Measurements from ENCODE around the gene GPX6. TPM values are rescaled to one million over a fixed set of nuclear protein-coding genes. Genes with fewer than 3 reads are reported as not detected.

The GPX6 gene
- total and polyA plus RNA-seq, 4 donors, result 1.1 TPM; not detected in 3

DNA sequence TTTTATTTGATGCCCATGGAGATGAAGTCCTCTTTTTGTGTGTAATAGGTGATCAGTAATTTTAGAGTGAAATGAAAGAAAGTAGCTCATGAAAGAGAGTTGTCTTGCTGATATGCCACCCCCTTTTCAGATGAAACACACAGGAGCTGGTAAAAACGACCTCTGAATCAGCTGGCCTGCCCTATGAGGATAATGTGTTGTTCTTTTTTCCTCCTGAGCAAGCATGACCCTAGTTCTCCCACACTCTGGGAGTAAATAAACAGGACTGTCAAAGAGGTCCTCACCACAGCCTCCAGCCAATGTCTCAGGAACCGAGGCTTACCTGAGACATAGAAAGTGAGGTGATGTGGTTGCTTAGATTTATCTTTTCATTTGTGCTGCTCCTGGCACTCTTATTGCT lies 39.5 kb upstream of the GPX6 start:
- Histone ChIP-seq H3K4me1 (ENCODE audit: control insufficient read depth in 5 of 5, insufficient read depth in 5 of 5, low read length in 5 of 5) (peaks cover 0 to 12% (median 0%) of the 10 kb centered on the region in 5 donors), H3K27ac (ENCODE audit: low read depth in 1 of 2, low read length in 1 of 2) (no peak overlapping the region), H3K9me3 (ENCODE audit: control insufficient read depth in 4 of 4, insufficient read depth in 3 of 4, low read length in 3 of 4) (no peaks in the 10 kb centered on the region), H3K9ac (ENCODE audit: insufficient read depth in 1 of 2, low read length in 2 of 2) (no peak overlapping the region), H3K4me3 (no peak overlapping the region), H3K36me3 (ENCODE audit: control insufficient read depth in 4 of 4, insufficient read depth in 4 of 4, low read length in 4 of 4) (no peaks in the 10 kb centered on the region), H3K27me3 (ENCODE audit: control insufficient read depth in 3 of 3, insufficient read depth in 3 of 3, low read length in 2 of 3) (peaks cover 0 to 4% (median 0%) of the 10 kb centered on the region in 3 donors)
- DNase-seq (no peak), ATAC-seq (ENCODE audit: insufficient read depth, low FRiP score) (no peak)
- TF ChIP-seq, protein P1, sequence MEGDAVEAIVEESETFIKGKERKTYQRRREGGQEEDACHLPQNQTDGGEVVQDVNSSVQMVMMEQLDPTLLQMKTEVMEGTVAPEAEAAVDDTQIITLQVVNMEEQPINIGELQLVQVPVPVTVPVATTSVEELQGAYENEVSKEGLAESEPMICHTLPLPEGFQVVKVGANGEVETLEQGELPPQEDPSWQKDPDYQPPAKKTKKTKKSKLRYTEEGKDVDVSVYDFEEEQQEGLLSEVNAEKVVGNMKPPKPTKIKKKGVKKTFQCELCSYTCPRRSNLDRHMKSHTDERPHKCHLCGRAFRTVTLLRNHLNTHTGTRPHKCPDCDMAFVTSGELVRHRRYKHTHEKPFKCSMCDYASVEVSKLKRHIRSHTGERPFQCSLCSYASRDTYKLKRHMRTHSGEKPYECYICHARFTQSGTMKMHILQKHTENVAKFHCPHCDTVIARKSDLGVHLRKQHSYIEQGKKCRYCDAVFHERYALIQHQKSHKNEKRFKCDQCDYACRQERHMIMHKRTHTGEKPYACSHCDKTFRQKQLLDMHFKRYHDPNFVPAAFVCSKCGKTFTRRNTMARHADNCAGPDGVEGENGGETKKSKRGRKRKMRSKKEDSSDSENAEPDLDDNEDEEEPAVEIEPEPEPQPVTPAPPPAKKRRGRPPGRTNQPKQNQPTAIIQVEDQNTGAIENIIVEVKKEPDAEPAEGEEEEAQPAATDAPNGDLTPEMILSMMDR (IDR thresholded peaks at IDR 0.05; ENCODE audit: control extremely low read depth, extremely low read depth), result no peak
- WGBS, 2 donors, result 57 to 73% methylated on average over 2 of the region's 2 CpGs

DNA sequence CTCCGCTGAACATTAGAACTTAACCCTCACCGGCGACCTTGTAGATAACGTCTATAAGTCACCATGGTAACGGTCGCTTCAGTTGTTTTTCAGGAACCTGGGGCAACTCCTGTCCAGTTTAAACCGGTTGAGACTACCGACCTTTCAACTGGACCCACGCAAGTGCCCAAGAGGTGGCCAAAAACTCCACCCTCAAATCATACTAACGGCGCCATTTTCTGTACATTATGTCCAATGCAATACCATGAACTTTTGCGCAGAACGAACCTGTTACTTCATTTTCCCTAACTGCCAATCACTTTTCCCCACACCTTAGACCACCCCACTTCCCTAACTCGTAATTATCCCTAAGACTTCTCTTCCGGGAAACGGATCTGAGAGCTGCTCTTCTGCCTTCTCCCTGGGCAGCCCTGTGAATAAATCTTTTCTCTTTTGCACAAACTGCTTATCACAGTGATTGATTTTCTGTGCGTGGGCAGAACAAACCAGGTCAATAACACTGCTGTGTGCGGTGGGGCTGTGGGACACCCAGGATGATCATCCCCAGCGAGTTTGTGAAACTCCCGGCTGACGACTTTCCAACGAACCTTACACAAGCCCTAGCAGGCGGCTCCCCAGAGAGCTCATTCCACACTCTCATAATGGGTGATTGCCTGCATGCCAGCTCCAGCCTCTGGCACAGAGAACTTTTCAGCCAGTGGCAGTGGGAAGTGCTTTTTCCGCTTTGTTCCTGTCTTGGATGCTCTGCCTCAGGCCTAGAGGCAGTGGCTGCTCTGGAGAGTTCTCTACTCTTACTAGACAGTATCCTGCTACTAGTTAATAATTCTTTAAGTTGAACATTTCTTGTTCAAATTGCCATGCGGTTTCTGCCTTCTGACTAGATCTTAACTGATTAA lies 38.6 kb upstream of the GPX6 start:
- H3K27me3 ChIP-seq (ENCODE audit: control insufficient read depth in 3 of 3, insufficient read depth in 3 of 3, low read length in 2 of 3), result peaks cover 0 to 4% (median 0%) of the 10 kb centered on the region in 3 donors
- no peaks in the 10 kb centered on the region for H3K36me3 ChIP-seq (ENCODE audit: control insufficient read depth in 4 of 4, insufficient read depth in 4 of 4, low read length in 4 of 4)
- ATAC-seq (ENCODE audit: insufficient read depth, low FRiP score) (no peak), DNase-seq (peak; percentile 37 to 65 (median 58))
- peaks cover 0 to 12% (median 0%) of the 10 kb centered on the region in 5 donors for H3K4me1 ChIP-seq (ENCODE audit: control insufficient read depth in 5 of 5, insufficient read depth in 5 of 5, low read length in 5 of 5)
- TF ChIP-seq, protein P1 (IDR thresholded peaks at IDR 0.05; ENCODE audit: control extremely low read depth, extremely low read depth), result no peak
- H3K4me3 ChIP-seq, result no peak overlapping the region
- peak overlapping the region in 1 of 2 donors; percentile 35 for H3K9ac ChIP-seq (ENCODE audit: insufficient read depth in 1 of 2, low read length in 2 of 2)
- no peak overlapping the region for H3K27ac ChIP-seq (ENCODE audit: low read depth in 1 of 2, low read length in 1 of 2)
- H3K9me3 ChIP-seq (ENCODE audit: control insufficient read depth in 4 of 4, insufficient read depth in 3 of 4, low read length in 3 of 4), result peaks cover 0 to 2% (median 0%) of the 10 kb centered on the region in 4 donors
- 24 to 30% methylated on average over 25 of the region's 25 CpGs for WGBS, 2 donors

GRCh38 chr6:28553384-28553985 lies 37.9 kb upstream of the GPX6 start:
- H3K9me3 ChIP-seq (ENCODE audit: control insufficient read depth in 4 of 4, insufficient read depth in 3 of 4, low read length in 3 of 4), result peaks cover 0 to 2% (median 0%) of the 10 kb centered on the region in 4 donors
- TF ChIP-seq, protein P1 (IDR thresholded peaks at IDR 0.05; ENCODE audit: control extremely low read depth, extremely low read depth), result no peak
- DNase-seq (no peak), ATAC-seq (ENCODE audit: insufficient read depth, low FRiP score) (no peak)
- 48 to 50% methylated on average over 8 of the region's 8 CpGs for WGBS, 2 donors
- H3K27ac ChIP-seq (ENCODE audit: low read depth in 1 of 2, low read length in 1 of 2), result no peak overlapping the region
- H3K36me3 ChIP-seq (ENCODE audit: control insufficient read depth in 4 of 4, insufficient read depth in 4 of 4, low read length in 4 of 4), result no peaks in the 10 kb centered on the region
- peak overlapping the region in 1 of 2 donors; percentile 35 for H3K9ac ChIP-seq (ENCODE audit: insufficient read depth in 1 of 2, low read length in 2 of 2)
- H3K27me3 ChIP-seq (ENCODE audit: control insufficient read depth in 3 of 3, insufficient read depth in 3 of 3, low read length in 2 of 3), result peaks cover 0 to 4% (median 0%) of the 10 kb centered on the region in 3 donors
- H3K4me1 ChIP-seq (ENCODE audit: control insufficient read depth in 5 of 5, insufficient read depth in 5 of 5, low read length in 5 of 5), result peaks cover 0 to 12% (median 0%) of the 10 kb centered on the region in 5 donors
- no peak overlapping the region for H3K4me3 ChIP-seq
